ENCODE data around the gene MOCOS. TPM values are rescaled to one million over a fixed set of nuclear protein-coding genes. Genes with fewer than 3 reads are reported as not detected.

The MOCOS gene
- total RNA-seq, 3 donors from 2014 or later = 3.3 to 4.7 (median 4.4) TPM

DNA sequence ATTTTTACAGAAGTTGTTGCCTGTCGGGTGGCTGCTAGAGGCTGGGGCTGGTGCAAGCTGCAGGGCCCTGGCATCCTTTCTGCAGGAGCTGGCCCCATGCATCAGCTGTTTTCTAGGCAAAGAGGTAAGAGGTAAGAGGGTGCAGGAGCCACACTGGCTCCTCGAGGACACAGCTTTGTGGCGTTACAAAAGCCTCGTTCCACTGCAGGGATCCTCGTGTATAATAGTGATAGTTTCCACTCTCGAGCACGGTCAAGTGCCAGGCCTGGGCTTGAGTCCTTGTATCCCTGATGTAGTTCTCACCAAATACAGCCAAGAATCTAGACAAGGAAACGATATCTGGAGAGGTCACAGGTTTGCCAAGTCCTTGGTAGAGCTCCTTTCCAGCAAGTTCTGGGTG, 77.0 kb downstream of the MOCOS start:
- intact Hi-C loops (cut with DNase I, micrococcal nuclease) = no loop called here
- DNase-seq (no peak), ATAC-seq (no peak)
- Histone ChIP-seq H3K9me3 (no peaks in the 10 kb centered on the region), H3K36me3 (ENCODE audit: low read depth) (no peaks in the 10 kb centered on the region), H3K4me1 (ENCODE audit: low read depth) (no peaks in the 10 kb centered on the region), H3K4me3 (no peak overlapping the region)
- TF ChIP-seq, protein P1, sequence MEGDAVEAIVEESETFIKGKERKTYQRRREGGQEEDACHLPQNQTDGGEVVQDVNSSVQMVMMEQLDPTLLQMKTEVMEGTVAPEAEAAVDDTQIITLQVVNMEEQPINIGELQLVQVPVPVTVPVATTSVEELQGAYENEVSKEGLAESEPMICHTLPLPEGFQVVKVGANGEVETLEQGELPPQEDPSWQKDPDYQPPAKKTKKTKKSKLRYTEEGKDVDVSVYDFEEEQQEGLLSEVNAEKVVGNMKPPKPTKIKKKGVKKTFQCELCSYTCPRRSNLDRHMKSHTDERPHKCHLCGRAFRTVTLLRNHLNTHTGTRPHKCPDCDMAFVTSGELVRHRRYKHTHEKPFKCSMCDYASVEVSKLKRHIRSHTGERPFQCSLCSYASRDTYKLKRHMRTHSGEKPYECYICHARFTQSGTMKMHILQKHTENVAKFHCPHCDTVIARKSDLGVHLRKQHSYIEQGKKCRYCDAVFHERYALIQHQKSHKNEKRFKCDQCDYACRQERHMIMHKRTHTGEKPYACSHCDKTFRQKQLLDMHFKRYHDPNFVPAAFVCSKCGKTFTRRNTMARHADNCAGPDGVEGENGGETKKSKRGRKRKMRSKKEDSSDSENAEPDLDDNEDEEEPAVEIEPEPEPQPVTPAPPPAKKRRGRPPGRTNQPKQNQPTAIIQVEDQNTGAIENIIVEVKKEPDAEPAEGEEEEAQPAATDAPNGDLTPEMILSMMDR (IDR thresholded peaks at IDR 0.05) = no peak

DNA sequence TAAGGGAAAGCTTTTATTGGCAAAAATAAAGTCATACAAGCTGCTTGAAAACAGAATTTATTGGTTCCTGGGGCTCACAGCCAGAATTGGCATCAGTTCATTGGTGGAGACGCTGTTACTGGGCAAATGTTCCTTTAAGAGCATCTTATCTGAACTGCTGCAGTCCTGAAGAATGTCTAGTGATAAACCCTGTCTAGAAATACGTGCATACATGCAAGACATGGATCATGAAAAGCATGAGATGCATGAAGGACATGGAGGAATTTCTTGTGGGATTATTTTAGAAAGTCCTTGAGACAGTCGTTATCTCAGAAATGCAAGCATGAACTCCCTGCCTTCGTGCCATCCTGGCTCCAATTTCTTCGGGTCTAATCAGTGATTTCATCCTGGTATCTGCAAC, 77.7 kb downstream of the MOCOS start:
- Histone ChIP-seq H3K9me3 (no peaks in the 10 kb centered on the region), H3K36me3 (ENCODE audit: low read depth) (no peaks in the 10 kb centered on the region), H3K4me3 (no peak overlapping the region), H3K4me1 (ENCODE audit: low read depth) (no peaks in the 10 kb centered on the region)
- intact Hi-C loops (cut with DNase I, micrococcal nuclease) = no loop called here
- TF ChIP-seq, protein P1 (IDR thresholded peaks at IDR 0.05) = no peak
- DNase-seq (no peak), ATAC-seq (no peak)

DNA sequence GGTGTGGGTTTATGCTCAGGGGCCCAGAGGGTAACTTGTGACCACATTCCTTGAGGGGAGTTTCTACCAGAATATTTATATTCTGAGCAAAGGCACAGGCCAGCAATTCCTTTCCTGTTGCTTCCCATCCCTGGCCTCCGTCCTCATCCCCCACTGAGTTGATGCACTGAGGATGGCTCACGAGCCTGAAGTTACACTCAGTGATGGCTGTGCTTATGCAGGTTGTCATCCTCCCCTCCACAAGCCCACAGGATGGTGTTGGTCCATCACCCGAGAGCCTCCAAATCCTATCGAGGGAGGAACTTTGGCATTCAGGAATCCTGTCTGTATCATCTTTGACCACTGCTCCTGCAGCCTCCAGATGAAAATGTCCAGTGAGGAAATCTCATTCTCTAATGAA, 81.9 kb downstream of the MOCOS start:
- TF ChIP-seq, protein P1 (IDR thresholded peaks at IDR 0.05) = no peak
- DNase-seq = no peak
- Histone ChIP-seq H3K4me3 (no peak overlapping the region), H3K9me3 (no peaks in the 10 kb centered on the region), H3K4me1 (ENCODE audit: low read depth) (no peaks in the 10 kb centered on the region), H3K36me3 (ENCODE audit: low read depth) (no peaks in the 10 kb centered on the region)
- ATAC-seq = no peak
- intact Hi-C loops (cut with DNase I, micrococcal nuclease) = no loop called here

DNA sequence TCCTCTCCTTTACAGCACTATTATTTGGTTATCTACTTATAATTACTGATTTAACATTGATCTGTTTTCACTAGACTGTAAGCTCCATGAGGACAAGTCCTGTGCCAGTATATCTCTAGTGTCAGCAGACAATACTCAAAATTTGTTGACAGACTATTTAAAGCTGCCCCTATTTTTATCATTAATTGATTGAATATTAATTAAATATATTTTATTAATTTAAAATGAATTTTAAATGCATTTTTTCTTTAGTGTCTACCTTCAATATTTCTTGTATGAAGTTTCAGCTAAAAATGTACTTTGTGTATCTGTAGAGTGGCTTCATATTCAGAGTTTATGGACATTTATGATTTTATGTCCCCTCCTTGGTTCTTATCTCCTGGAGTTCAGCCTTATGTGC, 83.9 kb downstream of the MOCOS start:
- ATAC-seq (no peak), DNase-seq (no peak)
- no peak overlapping the region for H3K4me3 ChIP-seq
- H3K4me1 ChIP-seq (ENCODE audit: low read depth) = no peaks in the 10 kb centered on the region
- TF ChIP-seq, protein P1 (IDR thresholded peaks at IDR 0.05) = no peak
- intact Hi-C loops (cut with DNase I, micrococcal nuclease) = no loop called here
- H3K36me3 ChIP-seq (ENCODE audit: low read depth) = no peaks in the 10 kb centered on the region
- H3K9me3 ChIP-seq = no peaks in the 10 kb centered on the region

DNA sequence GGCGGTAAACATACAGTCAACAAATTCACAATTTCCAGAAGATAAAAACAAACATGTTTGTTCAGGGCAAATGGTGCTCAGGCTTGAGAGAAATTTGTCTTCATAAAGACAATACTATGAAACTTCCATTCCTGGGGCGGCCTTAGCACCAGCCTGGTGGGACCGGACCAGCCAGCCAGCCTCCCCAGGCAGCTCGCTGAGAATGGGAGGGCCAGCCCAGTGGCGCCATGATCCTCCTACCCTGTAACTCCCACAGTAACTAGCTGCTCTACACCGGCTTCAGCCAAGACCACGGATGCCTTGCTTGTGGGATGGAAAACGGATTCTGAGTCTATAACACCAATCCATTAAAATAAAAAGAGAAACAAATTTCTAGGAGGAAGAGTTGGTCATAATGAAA, 86.0 kb downstream of the MOCOS start:
- ATAC-seq (no peak), DNase-seq (no peak)
- H3K36me3 ChIP-seq (ENCODE audit: low read depth) = no peaks in the 10 kb centered on the region
- TF ChIP-seq, protein P1 (IDR thresholded peaks at IDR 0.05) = no peak
- no peak overlapping the region for H3K4me3 ChIP-seq
- H3K4me1 ChIP-seq (ENCODE audit: low read depth) = no peaks in the 10 kb centered on the region
- H3K9me3 ChIP-seq = no peaks in the 10 kb centered on the region
- intact Hi-C loops (cut with DNase I, micrococcal nuclease) = no loop called here

DNA sequence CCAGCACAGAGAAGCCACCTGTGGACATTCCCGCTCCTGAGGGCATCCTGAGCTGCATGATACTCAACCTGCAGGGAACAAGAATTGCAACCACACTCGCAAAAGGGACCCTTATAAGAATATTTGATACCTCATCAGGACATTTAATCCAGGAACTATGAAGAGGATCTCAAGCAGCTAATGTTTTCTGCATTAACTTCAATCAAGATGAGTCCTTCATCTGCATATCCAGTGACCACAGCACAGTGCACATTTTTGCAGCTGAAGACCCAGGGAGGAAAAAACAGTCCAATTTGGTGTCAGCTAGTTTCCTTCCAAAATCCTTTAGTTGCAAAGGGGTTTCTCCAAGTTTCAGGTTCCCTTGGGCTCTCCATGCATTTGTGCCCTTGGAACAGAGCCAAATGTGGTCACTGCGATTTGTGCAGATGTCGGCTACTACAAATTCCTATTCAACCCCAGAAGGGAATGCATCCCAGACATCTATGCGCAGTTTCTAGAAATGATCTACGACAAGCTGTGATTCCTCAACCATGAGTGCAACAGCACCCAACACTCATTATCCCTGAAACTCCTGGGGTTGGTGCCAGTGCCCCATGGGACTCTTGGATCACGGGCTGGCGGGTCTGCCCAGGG, 86.9 kb downstream of the MOCOS start:
- intact Hi-C loops (cut with DNase I, micrococcal nuclease) = no loop called here
- Histone ChIP-seq H3K36me3 (ENCODE audit: low read depth) (no peaks in the 10 kb centered on the region), H3K4me1 (ENCODE audit: low read depth) (no peaks in the 10 kb centered on the region), H3K9me3 (no peaks in the 10 kb centered on the region), H3K4me3 (no peak overlapping the region)
- ATAC-seq (no peak), DNase-seq (no peak)
- TF ChIP-seq, protein P1 (IDR thresholded peaks at IDR 0.05) = no peak
